DMS 273 (cell line): ENCODE measurements around the gene FCN2.
A peak's percentile ranks its signal among the peaks of the same experiment; 100 is the strongest.
"Not testable (repeated sequence)": the region's sequence is repeated elsewhere in the genome, so short reads cannot be mapped to it uniquely, and the experiment has no call there.

Experiments used
- DNase-seq: peaks from one replicate; lab custom pipeline; 2025; ENCODE audit not compliant: unreplicated experiment; lab: John Stamatoyannopoulos, UW

Gene FCN2

DNA sequence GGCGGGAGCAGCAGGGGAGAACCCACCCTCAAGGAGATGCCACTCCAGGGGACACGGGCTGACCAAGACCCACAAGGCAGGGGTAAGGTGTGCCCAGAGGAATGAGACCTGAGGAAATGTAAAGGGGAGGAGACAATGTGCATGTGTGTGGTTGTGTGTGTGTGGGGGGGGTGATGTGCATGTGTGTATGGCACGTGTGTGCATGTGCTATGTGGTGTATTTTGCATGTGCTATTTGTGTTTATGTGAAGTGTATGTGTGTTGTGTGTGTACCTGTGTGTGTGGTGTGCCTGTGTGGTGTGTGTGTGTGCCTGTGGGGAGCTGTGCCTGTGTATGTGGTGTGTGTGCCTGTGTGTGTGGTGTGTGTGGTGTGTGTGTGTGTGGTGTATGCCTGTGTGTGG, 33.5 kb upstream of the FCN2 start:
- DNase-seq: no peak

DNA sequence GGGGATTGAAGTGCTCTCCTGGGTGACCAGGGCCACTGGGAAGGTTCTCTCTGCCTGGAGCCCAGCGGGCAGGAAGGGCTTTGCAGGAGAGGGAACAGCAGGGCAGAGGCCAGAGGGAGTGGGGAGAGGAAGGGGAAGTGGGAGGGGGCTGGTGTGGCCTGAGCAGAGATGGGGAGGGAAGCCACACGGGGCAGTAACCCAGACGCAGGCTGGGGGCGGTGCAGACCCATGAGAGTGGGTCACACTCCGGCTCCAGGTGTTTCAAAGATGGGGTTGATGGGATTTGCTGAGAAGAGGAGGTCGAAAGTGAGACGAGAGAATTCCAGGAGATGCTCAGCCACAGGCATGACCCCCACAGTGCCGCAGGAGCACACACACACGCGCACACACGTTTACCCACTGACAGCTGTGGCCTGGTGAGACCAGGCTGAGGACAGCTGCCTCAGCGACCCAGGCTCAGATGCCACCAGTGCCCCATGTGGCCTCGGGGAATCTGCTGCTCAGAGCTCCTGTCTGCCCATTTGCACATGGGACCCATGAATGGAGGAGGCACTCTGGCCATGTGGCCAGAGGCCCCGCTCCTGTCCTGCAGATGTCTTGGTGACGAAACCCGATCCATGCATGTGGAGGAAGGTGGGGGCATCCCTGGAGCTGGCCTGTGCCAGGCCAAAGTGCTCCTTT, 32.7 kb upstream of the FCN2 start:
- DNase-seq: peak; percentile 29

DNA sequence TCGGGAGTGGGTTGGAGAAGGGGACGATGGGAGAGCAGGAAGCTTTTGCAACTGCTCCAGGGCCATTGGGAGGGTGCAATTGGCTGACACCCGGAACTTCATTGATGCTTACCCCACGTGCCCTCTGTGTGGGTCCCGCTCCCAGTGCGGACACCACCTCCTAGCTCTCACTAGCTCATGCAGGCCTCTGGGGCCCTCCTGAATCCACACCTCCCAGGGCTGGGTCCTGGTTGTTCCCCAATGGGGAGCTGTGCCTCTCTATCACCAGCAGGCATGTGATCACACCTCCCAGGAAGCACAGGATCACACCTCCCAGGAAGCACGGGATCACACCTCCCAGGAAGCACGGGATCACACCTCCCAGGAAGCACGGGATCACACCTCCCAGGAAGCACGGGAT, 32.1 kb upstream of the FCN2 start:
- no peak for DNase-seq

DNA sequence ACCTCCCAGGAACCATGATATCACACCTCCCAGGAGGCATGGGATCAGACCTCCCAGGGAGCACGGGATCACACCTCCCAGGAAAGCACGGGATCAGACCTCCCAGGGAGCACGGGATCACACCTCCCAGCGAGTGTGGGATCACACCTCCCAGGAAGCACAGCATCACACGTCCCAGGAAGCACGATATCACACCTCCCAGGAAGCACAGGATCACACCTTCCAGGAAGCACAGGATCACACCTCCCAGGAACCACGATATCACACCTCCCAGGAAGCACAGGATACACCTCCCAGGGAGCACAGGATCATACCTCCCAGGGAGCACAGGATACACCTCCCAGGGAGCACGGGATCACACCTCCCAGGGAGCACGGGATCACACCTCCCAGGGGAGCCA, 30.0 kb upstream of the FCN2 start:
- no peak for DNase-seq

DNA sequence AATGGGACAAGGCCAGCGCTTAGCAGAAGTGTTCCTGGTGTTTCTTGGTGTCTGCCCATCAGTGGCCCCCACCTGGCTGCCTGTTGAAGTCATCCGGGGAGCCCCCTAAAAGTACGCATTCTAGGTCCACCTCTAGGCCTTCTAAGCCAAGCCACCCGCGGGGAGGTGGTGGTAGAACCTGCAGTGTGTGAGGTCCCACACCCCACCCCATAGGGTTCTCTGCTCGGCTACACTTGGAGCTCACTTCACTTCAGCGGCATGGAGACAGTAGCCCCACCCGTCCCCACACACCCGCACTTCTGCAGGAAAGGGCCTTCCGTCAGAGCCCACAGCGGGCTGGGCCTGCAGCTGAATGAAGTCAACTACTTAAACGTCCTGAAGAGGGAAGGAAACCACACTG, 29.6 kb upstream of the FCN2 start:
- no peak for DNase-seq

DNA sequence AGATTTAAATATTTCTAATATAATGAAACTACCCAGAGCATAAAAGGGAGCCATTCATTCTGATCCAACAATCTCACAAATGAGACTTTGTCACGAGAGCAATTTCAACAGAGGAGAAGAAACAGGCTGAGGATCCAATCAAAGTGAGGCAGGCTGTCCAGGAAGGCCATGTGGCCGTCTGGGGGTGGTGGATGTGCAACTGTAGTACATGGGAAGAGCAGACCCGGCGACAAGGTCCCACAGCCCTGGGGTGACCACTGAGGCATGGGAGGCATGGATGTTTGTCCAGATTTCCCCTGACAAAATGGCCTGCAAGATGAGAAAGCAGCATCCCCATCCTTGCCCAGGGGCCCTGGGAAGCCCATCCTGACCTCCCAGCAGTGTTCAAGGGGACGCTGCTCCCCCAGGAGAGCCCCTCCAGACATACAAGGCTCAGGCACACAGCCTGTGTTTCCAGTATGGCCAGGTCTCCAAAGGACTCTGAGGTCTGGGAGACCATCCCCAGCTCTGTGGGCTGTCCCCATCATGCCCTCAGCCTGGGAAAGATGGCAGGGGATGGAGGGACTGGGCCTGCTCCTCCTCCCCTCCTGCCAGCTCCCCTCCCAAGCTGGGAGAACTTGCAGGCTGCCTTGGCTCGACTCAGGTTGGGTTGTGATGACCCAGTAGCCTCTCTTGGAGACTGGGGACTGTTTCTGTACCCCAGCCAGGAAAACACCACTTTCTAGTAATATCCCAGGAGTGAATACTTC, 27.5 kb upstream of the FCN2 start:
- no peak for DNase-seq

DNA sequence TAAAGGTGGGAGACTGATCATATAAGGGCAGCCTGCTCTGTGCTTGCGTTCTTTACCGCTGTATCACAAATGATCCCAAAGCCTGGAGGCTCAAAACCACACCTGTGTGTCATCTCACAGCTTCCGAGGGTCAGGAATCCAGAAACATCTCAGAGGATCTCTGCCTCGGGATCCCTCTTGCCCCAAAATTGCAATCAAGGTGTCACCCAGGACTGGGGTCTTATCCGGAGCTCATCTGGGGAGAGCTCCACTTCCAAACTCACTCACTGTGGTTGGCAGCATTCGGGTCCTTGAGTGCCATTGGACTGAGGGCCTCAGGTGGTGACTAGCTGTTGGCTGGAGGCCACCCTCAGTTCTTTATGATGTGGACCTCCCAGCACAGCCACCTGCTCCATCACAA, 26.7 kb upstream of the FCN2 start:
- DNase-seq: no peak

DNA sequence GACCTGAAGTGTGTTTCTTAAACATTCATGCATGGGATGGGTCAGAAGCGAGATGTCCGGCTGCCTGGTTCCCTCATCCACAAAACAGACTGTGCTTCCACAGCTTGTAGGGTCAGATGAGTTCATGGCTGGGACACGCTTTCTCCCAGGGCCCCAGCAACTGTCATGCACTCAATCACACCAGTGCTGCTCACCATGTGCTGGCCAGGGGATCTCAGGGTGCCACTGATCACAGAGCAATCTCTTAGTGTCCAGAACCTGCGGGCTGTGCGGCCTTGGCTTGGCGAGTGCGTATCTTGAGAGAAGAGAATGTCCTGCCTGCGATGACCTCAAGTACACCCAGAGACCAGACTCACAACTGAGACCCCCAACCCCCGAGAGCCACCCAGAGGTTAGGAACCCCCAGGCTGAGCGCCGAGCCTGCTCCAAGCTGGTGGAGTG, 26.0 kb upstream of the FCN2 start:
- no peak for DNase-seq

DNA sequence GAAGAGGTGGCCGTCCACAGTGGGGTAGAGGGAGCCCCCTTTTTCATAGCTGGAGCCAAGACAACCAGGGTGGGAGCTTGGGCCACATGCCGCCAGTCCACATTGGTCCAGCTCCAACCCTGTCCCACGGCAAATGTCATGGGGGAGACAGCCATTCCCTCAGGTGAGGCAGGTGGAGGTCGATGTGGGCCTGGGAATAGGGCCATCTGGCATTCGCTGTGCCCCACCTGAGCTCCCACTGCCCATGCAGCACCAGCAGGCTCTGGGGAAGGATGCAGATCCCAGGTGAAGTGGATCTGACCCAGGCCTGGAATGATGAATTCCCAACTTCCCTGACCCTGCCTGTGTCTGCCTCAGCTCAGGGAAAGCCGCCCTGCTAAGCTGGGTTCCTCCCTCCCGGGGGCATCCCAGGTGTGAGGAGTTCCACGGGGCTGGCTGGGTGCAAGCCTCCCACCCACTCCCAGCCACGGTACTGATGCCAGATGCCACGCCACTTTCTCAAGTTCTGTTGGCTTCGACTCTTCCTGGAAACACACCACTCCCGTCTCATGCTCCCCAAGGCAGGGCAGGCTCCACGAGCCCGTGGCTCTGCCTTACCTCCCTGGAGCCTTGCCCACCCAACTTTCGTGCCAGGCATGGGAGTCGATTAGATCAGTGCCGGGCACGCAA, 25.2 kb upstream of the FCN2 start:
- no peak for DNase-seq

DNA sequence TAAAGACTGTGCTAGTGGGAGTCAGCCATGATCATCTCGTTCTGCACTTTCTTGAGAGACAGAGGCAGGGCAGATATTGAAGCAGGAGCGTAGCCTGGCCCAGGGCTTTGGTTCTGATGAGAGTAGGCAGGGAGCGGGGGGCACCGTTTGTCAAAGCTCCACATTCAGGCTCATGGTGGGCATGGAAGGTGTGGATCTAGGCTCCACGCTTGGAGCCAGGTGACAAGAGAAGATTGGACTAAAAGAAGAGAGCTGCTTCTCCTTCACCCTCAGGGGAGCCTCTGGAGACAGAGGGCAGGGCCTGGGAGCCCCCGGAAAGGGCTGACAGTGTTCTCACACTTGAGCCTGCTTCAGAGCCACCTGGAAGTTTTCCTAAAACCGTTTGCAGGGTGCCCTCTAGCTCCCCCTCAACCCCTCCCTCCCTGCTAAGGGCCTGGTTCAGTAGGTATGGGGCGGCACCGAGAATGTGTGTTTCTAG, 24.7 kb upstream of the FCN2 start:
- no peak for DNase-seq

DNA sequence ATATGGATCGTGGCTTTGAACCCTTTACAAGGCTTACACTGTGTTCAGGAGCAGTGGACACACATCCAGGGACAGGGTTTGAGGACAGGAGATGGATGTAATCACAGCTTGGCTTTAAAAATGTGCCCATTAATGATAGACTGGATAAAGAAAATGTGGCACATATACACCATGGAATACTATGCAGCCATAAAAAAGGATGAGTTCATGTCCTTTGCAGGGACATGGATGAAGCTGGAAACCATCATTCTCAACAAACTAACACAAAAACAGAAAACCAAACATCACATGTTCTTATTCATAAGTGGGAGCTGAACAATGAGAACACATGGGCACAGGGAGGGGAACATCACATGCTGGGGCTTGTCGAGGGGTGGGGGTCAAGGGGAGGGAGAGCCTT, 23.2 kb upstream of the FCN2 start:
- DNase-seq: not testable (repeated sequence)

DNA sequence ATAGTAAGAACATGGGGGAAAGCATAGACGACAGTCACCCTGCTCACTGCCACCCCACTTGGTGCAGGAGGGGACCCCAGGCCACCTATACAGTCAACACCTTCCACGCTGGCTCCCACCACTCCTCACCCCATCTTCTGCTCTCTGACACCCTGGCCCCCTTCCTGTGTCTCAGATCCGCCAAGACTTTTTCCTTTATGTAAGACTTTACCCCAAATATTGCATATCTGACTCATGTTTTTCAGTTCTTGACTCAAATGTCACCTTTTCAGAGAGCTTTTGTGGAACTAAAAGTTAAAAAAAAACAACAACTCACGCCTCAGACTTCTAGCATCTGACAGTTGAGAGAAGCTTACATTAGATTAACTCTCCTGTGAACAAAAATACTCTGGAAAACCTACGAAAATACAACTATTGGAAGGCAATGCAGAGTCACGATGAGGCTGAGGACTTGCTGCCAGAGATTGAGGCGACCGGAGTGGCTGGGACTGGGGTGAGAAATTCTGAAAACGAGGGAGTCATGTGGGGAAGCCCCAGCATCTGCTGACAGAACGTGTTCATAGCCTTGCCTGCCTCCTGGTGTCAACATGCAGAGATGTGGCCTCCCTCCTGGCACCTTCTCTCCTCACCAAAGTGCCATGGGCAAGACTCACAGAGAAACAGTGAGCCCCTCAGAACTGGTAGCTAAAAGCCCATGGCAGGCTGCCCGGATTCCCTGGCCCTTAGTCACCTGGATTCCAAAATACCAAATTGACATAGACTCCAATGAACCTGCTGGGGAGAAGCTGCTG, 22.4 kb upstream of the FCN2 start:
- DNase-seq: peak; percentile 48

DNA sequence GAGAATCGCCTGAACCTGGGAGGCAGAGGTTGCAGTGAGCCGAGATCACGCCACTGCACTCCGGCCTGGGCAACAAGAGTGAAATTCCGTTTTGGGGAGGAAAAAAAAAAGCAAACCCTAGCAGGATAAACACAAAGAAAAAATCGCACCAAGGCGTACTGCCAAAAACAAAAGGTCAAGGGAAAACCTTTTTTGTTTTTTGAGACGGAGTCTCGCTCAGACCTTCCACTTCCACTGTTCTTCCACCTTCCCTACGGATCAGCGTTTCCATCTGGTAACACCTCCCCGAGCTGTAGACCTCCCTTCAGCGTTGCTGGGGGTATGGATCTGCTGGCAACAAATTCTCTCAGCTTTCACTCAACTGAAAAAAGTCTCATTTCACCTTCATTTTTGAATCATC, 20.1 kb upstream of the FCN2 start:
- DNase-seq: no peak

DNA sequence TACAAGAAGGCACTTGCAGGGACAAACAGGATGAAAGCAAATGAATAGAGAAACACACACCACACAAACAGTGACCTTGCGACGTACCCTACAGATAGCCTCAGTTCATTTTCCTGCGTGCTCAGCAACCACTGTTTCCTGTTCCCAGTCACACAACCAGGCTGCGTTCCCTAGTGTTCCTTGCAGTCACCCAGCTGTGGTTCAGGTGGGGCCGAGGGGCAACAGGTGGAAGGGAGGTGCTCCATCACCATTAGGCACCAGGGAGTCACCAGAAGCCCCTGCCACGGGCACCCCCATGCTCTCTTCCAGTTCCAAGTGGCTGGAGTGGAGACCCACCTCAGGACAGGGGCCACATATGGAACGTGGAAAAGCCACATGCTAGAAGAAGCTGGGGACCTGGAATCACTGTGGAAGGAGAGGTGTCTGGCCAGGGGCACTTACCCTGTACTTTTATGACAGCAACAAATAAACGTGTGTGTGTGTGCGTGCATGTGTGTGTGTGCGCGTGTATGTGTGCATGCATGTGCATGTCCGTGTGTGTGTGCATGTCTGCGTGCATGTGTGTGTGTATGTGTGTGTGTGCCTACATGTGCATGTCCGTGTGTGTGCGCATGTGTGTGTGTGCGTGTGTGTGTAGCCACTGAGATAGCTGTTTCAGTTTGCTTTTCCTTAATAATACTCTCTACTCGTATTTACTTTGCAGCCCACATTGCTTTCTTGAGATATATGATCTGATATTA, 18.8 kb upstream of the FCN2 start:
- no peak for DNase-seq

DNA sequence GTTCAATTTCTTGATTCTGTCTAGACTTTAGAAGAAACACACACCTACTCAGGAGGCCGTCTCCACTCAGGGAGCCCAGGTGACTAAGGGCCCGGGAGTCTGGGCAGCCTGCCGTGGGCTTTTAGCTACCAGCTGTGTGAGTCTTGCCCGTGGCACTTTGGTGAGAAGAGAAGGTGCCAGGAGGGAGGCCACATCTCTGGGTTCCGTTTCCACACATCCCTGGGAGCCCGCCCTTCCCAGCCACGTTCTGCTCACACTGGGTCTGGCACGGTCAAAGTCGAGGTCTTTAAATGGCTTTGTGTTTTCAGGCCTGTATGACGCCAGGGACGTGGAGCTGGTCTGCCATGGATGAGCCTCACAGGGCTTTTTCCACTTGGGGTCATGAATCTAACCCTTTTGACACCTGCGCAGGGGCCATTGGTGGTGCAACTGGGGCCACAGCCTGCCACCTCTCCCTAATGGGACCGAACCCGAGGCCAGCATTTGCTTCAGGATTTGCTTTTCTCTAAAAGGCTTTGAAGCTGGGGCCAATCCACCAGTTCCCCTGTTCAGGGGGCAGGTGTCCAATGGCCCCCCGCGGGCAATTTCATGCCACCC, 17.2 kb upstream of the FCN2 start:
- peak; percentile 74 for DNase-seq

DNA sequence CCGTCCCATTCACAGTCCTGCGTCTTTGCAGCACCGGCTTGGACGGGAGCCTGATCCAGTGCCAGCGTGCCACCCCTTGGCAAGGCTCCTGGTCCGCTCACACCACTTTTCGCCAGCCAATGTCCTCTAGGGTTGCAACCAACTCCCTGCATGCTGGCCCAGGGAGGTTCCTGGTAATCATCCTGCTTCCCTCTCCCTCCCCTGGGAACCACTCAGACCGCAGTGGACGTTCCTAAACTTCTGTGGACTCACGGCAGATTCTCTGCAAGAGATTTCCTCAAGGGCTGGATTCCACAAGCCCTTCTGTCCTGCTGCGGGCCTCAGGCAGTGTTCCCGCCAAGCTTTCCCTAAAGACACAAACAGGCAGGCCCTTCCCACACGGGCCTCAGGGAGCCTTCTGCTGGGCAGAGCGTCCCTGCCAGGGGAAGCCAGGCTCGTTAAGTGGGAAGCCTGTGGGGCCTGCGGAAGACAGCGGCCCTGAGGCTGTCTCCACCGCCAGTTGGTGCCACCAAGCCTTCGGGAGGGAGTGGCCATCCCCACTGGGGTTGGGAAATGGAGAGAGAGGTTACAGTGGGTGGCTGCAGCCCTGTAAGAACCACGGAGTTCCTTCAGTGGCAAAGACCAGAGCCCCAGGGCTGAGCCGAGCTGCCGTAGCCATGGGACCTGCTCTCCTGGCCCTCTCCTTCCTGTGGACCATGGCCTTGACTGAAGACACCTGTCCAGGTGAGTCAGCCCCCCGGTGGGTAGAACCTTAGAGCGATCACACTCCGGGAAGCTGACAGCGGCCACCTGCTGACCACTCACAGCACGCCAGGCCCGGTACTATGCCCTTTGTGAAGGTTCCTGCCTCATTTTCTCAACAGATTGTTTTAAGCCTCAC, 16.4 kb upstream of the FCN2 start:
- peak; percentile 77 for DNase-seq

DNA sequence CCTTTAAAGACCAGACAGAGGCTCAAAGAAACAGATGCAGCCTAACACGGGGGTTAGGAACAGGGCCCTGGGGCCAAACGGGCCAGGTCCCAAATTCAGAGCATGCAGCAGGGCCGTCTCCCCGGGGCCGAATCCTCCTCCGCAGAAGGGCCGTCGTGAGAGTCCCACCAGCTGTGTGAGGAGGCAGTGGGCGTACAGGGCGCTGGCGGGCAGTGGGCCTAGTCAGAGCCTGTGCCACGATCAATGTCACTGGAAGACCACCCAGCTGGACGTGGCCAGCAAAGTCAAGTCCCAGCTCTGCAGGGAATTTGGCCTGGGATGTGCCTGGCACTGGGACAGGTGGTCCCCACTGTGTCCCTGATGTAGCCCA, 15.8 kb upstream of the FCN2 start:
- DNase-seq: no peak

DNA sequence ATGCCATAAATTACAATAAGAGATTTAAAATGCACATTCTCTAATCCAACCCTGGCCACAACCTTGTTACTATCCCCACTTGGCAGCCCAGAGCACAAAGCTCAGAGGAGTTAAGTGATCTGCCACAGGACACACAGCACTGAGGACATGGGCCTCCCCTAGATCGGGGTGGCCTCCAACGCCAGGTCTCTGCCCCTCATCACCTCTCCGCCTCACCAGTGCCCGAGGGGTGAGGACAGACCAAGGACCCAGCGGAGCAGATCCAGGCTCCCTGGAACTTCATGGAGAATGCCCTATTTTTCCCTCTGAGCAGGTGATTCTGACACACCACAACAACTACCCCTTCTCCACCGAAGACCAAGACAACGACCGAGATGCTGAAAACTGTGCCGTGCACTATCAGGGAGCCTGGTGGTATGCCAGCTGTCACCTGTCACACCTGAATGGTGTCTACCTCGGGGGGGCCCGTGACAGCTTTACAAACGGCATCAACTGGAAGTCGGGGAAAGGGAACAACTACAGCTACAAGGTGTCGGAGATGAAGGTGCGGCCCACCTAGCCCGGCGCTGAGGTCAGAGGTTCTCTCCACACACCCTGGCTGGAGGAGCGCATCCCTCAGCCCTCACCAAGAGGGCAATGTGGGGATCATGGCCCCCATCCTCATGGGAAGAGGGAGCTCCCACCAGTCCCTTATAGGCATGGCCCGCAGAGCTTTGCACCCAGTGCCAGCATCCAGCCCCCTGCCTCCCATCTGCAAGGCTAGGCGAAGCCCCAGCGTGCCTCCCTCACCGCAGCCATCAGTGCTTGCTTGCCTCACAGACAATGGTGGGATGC, 12.5 kb upstream of the FCN2 start:
- DNase-seq: no peak
